GM18861 (cell line): ENCODE results near the gene TTC21B.
A peak's percentile ranks its signal among the peaks of the same experiment; 100 is the strongest.

Source experiments
- ATAC-seq: cut with Tn5 transposase; IDR thresholded peaks from one replicate; pipeline ENCODE4 v1.9.1; 2021; ENCODE audit not compliant: unreplicated experiment

TTC21B gene

DNA sequence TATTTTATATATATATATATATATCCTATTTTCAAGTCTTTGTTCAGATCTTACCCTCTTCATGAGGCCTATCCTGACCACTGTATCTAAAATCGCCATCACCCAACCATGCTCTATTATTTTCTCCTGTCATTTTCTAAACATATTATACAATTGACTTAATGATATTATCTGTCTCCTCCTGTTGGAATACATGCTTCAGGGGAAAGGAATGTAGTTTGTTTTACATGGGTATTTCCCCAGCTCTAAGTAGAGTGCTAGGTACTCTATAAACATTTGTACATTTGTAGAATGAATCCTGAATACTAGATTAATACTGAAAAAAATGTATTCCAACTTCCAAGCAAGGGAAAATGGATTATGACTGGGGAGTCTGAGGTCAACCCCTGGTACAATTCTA, 26.2 kb downstream of the TTC21B start:
- ATAC-seq = no peak

DNA sequence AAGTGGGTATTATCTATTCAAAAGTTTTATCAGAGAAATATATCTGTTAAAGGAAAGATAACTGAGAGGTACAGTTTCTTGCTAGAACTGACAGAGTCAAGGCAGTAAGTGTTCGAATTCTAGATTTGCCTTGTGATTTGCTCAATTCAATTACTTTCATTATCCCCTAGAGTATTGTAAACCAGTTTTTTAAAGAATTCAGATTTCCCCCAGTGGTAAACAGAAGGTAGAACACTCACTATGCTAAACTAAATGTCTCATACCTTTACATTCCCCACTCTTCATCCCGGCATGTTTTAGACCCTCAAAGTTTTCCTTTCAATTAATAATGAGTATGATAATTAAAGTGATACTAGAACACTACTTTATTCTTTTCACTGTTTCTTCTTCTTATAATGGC, 28.6 kb downstream of the TTC21B start:
- no peak for ATAC-seq

DNA sequence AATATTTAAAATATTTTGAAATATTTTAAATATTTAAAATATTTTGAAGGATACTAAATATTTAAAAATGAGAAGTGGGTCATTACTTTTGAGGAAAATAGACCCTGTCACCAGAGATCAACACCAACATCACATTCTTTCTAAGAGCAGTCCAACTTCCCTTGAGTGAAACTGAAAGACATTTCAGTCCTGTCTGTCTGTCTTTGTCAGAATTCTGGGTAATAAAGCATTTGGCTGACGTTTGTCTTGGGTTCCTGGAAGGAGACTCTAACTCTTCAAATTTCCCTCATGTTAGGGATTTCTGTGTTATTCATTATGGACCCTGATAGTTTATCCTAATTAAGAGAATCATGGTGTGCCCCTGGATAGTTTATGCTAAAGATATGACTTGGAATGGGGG, 32.8 kb downstream of the TTC21B start:
- ATAC-seq = no peak

DNA sequence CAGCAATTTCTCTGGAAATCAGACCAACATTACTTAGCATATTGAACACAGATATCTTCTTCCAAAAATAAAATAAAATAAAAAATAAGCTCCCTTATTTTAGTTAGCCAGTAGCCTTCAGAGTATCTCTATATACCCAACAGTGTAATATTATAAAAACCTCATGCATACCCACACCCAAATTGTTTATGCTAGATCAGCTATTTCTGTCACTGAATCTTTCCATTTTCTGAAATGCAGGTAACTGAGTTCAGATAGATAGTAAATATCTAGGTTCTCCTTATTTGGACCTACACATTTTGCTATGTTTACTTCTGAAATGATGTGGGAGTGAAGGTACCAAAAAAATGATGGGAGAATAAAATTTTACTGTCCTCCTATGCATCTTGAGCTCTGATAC, 39.9 kb downstream of the TTC21B start:
- ATAC-seq = no peak

DNA sequence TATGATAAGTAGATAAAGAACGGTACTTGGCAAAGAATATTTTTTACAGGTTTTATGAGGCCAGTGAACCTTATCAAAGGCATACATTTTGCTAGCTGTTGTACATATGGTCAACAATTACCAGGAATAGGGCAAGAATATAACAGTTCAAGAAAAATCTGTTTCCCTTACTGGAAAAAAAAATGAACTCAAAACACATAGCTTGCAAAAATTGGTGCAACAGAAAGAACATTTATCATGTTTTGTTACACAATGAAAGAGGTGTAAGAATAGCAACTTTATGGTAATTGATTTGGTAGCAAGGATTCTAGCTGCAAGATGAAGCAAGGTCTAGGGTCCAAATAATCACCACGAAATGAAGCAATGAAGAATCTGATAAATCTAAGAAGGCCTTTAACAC, 41.6 kb downstream of the TTC21B start:
- no peak for ATAC-seq

DNA sequence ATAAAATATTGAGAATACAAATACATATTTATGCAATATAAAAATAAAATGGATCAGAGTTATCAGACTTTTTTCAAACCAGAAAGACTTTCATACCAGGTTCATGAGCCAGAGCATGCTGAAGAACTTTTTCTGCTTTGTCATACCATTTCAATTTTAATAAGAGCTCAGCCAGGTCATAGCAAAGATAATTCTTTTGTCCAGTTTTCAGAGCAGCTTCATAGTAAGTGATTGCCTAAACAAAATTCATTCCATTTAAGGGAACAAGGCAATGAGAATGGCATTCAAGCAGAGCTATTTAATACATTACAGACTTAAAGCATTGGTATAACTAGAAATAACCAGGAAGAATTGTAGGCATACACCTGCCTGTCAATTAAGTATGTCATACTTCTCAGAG, 42.3 kb downstream of the TTC21B start:
- ATAC-seq = no peak

DNA sequence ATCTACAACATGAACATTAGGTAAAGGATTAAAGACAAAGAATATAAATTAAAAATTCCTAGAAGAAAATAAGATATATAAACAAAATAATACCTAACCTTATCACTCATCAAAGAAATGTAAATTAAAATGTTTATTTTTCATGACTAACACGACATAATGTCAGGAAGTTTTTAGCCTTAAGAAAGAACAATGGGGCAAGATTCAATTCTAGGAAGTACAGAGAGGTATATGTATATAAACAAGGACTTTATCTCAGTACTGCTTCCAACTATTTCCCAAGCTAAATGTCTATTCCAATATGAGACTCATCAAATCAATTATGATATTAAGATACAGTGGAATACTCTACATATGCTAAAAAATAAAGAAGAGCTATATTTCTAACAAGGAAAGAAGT, 44.1 kb downstream of the TTC21B start:
- ATAC-seq = no peak

DNA sequence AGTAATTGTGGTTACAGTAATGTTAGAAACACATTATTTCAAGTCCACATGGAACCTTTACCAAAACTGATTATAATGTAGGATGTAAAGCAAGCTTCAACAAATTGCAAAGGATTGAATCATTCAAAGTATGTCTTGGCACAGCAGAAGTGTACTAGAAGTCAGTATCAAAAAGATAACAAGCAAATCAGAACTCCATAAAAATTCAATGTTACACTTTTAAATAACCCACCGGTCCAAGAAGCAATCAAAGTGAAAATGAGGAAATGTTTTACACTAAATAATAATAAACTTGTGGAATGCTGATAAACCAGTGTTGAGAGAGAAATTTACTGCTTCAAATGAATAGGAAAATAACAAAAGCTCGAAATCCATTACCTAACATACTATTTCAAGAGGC, 47.7 kb downstream of the TTC21B start:
- no peak for ATAC-seq

DNA sequence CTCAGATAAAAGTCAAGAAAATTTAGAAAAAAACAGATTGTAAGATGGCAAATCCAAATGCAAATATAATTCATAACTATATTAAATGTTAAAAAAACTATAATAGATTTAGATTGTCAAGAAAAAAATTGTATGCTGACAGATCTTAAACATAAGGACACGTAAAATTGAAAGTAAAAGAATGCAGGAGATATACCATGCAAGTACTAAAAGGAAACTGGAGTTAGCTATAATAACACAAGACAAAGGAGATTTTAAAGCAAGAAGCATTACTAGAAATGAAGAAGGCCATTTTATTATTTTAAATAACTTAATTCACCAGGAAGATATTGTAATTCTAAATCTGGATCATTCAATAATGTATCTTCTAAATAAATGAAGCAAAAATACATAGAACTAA, 48.3 kb downstream of the TTC21B start:
- ATAC-seq = no peak

DNA sequence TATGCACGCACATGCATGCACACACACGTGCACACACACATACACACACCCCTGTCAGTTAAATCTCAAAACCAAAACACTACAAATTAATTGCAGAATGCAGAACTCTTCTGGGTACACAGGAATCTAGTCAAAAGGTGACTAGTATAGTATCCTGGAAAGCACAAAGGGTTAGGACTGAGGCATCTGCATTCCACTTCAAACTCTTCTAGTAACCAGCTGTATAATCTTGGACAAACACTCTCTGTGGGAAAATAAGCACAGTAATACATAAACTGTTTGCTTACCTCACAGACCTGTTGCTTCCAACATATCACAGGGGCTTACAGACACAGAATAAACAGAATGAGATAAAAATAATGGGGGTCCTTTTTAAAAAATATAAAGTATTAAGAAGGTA, 49.1 kb downstream of the TTC21B start:
- no peak for ATAC-seq

DNA sequence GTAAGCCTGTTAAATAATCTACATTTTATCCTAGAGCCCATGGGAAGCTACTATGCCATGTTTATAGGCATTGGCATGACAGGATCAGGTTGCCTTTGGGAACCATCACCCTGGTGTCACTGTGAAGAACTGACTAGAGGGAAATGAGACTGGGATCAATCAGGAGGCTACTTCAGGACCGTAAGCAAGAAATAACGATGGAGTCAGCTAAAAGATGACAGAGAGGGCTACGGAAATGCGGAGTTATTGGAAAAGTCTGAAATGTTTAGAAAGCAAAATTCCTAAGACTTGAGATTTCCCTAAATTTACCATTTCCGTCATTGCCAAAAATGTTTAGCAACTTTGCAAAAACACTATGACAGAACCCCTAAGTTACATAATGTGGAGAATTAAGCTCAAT, 50.2 kb downstream of the TTC21B start:
- no peak for ATAC-seq

DNA sequence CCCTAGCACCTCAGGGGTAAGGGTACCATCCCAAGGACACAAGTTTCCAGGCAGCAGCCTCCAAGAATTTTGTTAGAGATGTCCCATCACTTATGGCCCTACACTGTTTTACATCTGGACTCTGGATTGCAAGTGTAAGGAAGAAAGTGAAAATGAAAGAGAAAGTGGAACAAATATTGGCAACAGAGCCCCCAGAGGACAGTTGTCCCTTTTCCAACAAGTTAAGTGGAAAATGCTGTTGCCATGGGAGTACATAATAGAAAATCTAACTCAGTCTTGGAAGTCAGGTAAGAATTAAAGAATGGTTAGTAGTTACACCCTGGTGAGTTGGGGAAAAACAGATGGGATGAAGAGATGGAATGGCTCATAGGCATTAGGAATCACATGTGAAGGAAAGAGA, 50.6 kb downstream of the TTC21B start:
- no peak for ATAC-seq

DNA sequence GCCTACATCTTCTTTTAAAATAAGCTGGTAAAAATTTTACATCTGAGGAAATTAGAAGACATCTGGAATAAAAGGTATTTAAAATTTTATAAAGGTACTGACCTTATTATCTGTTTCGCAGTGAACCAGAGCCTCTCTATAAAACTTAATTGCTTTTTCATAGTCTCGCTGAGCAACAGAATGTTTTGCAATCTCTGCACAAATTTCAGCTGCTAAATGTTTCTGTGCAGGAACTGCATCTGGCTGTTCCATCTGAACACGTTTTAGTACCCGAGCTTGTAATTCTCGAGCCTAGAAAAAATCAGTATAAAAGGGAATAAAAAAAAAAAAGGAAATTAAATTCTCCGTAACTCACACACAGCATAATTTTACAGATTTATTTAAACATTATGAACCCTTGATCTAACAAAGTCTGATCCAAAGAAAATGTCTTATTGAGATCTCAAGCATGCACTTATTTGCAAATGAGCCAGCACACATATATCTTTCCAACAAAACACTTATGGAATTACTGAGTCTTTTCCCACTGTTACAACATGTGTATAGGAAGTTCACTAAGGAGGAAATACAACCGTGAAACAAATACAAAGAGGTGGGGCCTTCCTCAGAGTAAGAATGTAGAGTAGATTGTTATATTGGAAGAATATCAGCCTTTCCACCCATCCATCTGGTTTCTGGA, 51.8 kb downstream of the TTC21B start:
- ATAC-seq = no peak

DNA sequence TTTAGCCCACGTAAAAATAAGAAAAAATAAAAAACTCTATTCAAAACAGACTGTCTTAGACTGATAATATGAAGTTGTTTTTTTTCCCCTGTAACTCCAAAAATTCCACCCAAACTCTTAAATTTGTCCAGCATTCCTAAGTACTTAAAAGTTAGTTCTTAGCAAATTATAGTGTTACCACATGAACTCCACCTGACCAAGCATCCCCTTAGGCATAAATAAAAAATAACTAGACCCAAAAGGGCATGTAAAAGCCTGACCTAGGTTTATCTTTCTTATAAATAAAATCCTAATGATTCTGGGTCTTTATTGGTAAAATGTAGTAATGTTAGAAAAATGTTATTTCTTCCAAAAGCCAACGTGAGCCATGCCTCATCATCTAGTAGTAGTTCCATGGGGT, 54.3 kb downstream of the TTC21B start:
- no peak for ATAC-seq

DNA sequence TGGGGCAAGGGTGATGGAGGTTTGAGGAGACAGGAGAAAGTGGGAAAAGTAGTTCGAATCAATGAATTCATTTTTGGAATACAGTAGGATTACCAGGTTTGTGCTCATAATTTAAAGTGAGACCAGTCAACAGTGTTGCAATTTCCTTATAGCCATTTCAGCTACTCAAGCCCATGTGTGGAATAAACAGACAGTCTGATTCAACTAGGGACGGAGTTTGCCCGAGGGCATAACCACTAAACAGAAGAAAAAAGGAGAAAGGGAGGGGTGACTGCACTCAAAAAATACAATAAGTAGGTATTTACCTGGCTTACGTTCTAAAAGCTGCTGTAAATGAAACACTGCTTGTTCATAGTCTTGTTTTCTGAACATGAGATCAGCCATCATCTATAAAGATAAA, 55.2 kb downstream of the TTC21B start:
- no peak for ATAC-seq

DNA sequence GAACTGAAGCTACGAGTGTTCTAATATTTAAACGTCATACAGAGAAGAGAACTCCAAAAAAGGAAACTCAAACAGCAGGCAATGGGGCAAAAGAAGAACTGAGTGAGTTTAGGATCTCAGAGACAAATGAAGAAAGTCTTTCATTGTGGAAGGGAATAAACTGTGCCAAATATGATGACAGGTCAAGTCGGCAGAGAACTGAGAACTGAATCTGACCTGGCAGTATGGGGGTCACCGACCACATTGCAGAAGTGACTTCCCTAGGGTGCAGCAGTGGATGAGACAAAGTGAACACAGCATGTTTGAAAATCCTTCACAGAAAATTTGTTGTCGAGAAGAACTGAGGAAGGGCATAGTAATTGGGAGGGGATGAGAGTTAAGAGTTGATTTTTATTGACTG, 55.9 kb downstream of the TTC21B start:
- ATAC-seq = peak; percentile 38

DNA sequence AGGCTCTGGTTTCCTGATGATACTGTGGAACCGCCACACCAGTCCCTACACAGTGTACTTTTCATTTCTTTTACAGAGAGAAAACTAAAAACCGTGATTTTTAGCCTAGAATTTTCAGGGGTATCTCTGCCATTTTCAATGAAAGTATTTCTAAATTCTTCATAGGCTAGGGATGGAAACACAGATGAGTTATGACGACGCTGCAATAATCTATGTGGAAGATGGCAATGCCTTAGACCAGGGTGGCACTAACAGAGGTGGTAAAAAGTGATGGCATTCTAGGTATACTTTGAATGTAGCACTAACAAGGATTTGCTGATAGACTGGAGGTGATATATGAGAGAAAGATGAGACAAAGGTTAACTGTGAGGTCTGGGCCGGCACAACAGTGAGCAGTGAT, 56.5 kb downstream of the TTC21B start:
- no peak for ATAC-seq

DNA sequence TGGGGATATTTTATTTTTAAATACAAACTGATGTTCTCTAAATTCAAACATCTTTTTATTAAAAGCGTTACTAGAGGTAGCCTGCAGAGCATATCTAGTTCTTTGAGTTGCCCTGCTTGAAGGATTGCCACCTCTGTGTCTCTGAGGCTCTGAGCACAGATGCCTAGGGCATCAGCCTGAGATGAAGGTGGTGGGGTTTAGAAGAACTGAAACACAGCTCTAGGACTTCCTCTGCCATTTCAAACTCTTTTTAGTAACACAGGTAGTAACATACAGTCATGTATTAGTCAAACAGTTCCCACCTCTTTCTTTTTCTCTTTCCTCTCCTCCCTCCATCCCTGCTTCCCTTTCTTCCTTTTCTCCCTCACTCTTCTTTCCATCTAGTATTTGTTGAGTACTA, 57.6 kb downstream of the TTC21B start:
- ATAC-seq = peak; percentile 90

DNA sequence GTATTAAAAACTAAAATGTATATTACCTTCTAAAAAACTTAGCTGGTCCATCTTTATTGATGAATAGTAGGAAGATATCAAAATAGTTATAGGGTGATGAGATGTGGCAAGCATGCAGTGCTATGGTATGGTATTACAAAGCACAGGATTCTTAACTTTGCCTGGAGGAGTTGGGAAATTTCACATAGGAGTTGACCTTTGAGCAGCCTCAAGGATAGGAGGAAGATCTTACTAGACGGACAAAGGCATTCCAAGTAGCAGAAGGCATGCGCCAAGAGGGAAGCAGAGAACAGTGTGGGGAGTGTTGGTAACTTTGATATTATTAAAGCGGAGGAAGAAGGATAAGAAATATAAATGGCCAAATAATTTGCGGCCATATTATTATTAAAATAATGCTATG, 60.0 kb downstream of the TTC21B start:
- no peak for ATAC-seq

DNA sequence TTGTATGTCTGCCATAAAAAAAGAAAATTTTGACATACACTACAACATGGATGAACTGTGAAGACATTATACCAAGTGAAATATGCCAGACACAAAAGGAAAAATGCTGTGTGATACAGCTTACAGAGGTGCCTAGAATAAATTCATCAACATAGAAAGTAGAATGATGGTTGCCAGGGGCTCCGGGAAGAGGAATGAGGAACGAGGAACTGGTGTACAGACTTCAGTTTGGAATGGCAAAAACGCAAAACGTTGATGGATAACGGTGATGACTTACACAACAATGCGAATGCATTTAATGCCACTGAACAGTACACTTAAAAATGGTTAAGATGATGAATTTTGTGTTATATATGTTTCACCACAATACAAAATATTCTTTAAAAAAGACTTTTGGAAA, 61.0 kb downstream of the TTC21B start:
- ATAC-seq = no peak

DNA sequence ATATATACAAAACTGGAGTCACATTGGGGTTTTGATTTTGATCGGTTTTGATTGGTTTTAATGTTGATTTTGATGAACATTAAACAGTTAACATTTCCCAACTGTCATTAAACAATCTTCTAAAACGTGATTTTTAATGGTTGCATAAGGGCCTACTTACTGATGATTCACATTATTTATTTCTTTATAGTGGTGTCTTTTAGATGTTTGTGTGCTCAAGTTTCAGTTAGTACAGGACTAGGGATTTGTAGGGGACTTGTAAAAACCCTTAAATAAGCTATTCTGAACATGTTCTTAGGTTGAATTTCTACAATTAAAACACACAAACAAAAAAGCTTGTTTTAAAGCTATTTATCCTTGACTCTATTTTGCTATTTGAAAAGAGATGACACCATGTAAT, 61.6 kb downstream of the TTC21B start:
- no peak for ATAC-seq

DNA sequence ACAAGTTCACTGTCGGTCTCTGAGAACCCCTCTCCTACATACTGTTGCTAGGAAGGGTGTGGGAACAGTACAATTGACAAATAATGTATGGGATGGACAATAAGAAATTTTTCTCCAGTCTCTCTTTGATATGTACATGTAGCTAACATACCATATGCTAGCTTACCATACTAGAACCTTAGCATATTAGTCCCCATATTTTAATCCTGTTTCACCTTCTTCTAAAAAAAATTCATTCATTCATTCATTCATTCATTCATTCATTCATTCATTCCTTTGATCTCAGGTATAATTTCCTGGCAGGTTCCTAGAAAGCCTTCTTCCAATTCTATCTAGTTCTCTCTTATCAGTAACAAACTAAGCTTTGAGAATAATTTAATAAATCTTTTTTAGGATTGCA, 62.2 kb downstream of the TTC21B start:
- ATAC-seq = no peak

DNA sequence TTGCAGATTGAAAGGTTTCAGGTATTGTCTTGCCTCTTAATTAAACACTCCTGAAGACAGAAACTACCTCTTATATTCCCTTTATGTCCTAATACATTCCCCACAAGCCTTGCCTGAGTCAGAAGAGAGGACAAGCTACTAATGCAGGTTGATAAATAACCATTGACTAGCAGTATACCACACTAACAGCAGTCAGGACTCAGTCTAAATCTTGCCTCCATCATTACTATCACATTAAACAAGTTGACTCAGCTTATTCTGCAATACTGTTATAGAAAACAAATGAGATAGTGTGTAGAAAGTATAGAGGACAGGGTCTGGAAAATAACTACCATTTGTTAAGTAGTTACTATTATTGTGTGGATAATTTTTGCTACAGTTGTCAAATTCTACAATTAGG, 63.8 kb downstream of the TTC21B start:
- ATAC-seq = no peak

DNA sequence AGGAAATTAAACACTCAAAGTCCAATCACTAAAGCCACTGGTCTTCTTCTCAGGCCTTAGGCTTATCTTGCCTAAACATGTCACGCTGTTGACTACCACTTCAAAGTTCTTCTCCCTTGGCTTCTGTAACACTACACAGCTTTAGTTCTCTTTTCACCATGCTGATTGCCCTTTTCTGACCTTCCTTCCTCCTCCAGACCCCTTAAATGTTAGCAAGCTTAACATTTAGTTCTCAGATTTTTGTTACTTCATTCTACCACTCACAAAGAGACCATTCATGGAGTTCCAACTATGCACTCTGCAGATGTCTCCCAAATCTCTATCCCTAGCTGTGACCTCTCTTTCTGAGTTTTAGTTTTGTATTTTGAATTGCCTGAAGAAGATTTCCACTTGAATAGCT, 64.4 kb downstream of the TTC21B start:
- no peak for ATAC-seq
